SIG-M5 treated with dmso at 0.1 percent for 504 hours (cell line): ENCODE results near the gene WDR5B.

Experiments used
- DNase-seq: peaks from one replicate; lab custom pipeline; 2025; ENCODE audit not compliant: unreplicated experiment; lab: John Stamatoyannopoulos, UW

The WDR5B gene

DNA sequence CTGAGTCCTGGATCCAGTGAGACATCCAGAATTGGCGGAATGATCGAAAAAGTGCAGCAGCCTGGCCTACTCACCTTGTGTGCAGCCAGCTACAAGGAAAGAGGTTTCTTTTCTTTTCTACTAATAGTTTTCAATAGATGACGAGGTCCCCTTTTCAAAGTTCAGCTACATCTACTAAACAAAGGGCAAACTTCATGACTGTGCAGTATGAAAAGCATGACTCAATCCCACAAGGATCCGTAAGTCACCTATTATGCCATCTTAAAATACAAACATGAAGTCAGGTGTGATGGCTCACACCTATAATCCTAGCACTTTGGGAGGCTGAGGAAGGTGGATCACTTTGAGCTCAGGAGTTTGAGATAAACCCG, 49.5 kb downstream of the WDR5B start:
- DNase-seq, result no peak

DNA sequence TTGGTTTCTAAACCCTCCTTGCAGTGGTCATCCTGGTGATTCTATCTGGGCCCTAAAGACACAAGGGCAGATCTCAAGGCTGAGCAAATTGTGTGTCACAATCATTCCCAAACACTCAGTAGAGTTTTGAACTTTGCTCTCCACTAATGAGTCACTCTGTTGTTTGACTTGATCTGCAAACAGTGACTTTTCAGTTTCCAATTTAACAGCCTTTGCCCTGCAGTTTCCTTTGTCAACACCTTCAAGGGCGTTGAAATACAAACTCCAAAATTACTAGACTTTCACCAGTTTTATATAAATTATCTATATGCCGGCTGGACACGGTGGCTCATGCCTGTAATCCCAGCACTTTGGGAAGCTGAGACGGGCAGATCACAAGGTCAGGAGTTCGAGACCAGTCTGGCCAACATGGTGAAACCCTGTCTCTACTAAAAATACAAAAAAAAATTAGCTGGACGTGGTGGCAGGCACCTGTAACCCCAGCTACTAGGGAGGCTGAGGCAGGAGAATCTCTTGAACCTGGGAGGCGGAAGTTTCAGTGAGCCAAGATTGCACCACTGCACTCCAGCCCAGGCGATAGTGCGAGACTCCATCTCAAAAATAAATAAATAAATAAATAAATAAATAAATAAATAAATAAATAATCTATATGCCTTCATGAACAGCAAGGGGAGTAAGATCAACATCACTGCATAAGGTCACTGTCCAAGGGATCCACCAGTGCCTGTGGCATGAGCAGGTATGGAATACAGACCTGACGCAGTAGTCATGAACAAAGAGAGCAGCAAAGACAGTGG, 50.1 kb downstream of the WDR5B start:
- peak; percentile 60 for DNase-seq

DNA sequence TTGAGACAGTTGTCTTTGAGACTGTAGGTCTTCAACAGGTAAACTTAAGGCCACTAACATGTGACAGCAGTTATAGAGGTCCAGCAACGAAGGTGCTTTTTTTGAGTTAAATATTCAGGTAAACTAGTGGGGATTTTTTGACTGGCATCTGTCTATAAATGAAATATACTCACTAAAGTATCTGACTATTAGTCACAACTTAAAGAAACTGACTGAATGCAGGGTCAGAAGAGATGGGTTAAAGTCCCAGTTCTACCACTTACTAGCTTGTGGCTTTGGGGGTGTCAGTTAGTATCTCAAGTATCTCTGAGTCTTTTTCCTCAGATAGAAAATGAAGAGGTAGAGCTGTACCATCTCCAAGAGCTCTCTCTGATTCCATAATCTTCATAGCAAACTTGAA, 50.8 kb downstream of the WDR5B start:
- DNase-seq, result no peak

DNA sequence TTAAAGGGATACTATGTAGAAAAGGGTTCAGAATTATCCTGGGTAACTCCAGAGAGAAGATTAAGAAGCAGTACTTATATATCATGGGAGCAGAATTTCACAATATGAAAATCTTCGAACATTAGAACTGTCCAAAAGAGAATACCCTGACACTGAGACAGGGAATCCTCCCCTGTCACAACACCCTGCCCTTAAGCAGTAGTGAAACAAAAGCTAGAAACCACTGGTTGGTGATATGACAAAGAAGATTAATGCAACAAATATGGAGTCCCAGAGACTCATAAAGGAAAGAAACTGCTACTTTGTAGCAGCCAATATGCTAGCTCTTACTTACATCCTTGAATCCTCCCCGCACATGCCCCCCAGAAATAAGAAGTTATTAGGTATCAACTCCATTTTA, 51.4 kb downstream of the WDR5B start:
- no peak for DNase-seq
